HCT116 (cell line): Measurements from ENCODE around the gene CRIP3. TPM values are rescaled to one million over a fixed set of nuclear protein-coding genes. Genes with fewer than 3 reads are reported as not detected.

Experiments used
- ATAC-seq: fragments of 200-7000 bp; cut with Tn5 transposase; 2 replicates; pipeline ENCODE4 v1.9.1; 2020; ENCODE audit warnings: mild to moderate bottlenecking, moderate library complexity
- BruUV-seq: library from RNA; stranded (reverse); fragments of 400-500 nt; replicated peaks from 2 replicates; lab custom pipeline; 2021; lab: Mats Ljungman, UMichigan
- CTCF ChIA-PET: fragments of 300-600 bp; sonication (Branson Sonifier 250); formaldehyde crosslinking; loops from one replicate; lab custom pipeline; 2021; ENCODE audit warnings: antibody characterized with exemption; lab: Charles Lee
- POLR2A ChIA-PET: fragments of 300-600, 350-600 bp; sonication (Branson Sonifier 250); formaldehyde crosslinking; loops from one replicate; lab custom pipeline; 2021; ENCODE audit warnings: antibody characterized with exemption; lab: Charles Lee
- RAD21 ChIA-PET, 2 experiments: fragments of 300-600 bp; sonication (Branson Sonifier 250); formaldehyde crosslinking; loops; one replicate each; lab custom pipeline; 2023; ENCODE audit warnings: low total read pairs in 2 of 2; ENCODE audit not compliant: uncharacterized antibody in 2 of 2, unreplicated experiment in 2 of 2, low non-redundant PET in 1 of 2; lab: Charles Lee
- DNase-seq: peaks from one replicate; pipeline ENCODE4 v3.0.0-alpha.2; 2010; ENCODE audit warnings: low read depth, low spot score
- H2AFZ ChIP-seq: fragments of 200-600 bp; shearing (Covaris generic), sonication (generic); 2 replicates; pipeline ENCODE4 v1.6.1; 2017; ENCODE audit warnings: low read depth, mixed run types, mixed read lengths, antibody characterized with exemption, low read length; ENCODE audit not compliant: poor library complexity, severe bottlenecking
- H3K27ac ChIP-seq: 2 replicates; pipeline ENCODE4 v1.5.1; 2012; ENCODE audit warnings: low read depth, low read length
- H3K27me3 ChIP-seq: fragments of 200-600 bp; sonication (generic); 2 replicates; pipeline ENCODE4 v1.6.1; 2016; ENCODE audit warnings: mixed run types, low read length, mixed read lengths; ENCODE audit not compliant: insufficient read depth
- H3K36me3 ChIP-seq, 2 experiments: fragments of 200-500 bp in 1 of 2; fragments of 200-600 bp in 1 of 2; sonication (Bioruptor generic) in 1 of 2; sonication (generic) in 1 of 2; 2 replicates each; pipeline versions ENCODE4 v1.5.1 to v1.6.1; 2014 to 2016; ENCODE audit warnings: low read length in 2 of 2, inconsistent platforms in 1 of 2, mixed read lengths in 1 of 2, mixed run types in 1 of 2; ENCODE audit not compliant: insufficient read depth in 2 of 2, control insufficient read depth in 1 of 2
- H3K4me1 ChIP-seq, 2 experiments: fragments of 200-600 bp in 1 of 2; sonication (generic) in 1 of 2; 2 replicates each; pipeline versions ENCODE4 v1.5.1 to v1.6.1; 2012 to 2017; ENCODE audit warnings: low read length in 2 of 2, inconsistent platforms in 1 of 2, mild to moderate bottlenecking in 1 of 2, mixed read lengths in 1 of 2, mixed run types in 1 of 2, moderate library complexity in 1 of 2; ENCODE audit not compliant: insufficient read depth in 2 of 2, control insufficient read depth in 1 of 2
- H3K4me2 ChIP-seq: fragments of 200-600 bp; sonication (generic); 2 replicates; pipeline ENCODE4 v1.6.1; 2017; ENCODE audit warnings: mixed run types, low read length, mixed read lengths
- H3K4me3 ChIP-seq, 2 experiments: fragments of 200-600 bp in 1 of 2; sonication (generic) in 1 of 2; replicated peaks in 1 of 2; 2 replicates each; pipeline ENCODE4 v1.5.1; 2011 to 2016; ENCODE audit warnings: low read length in 2 of 2, control low read depth in 1 of 2, low read depth in 1 of 2, mild to moderate bottlenecking in 1 of 2, mixed read lengths in 1 of 2, mixed run types in 1 of 2
- H3K79me2 ChIP-seq: fragments of 200-600 bp; sonication (generic); 2 replicates; pipeline ENCODE4 v1.6.1; 2017; ENCODE audit warnings: mild to moderate bottlenecking, mixed run types, low read length, moderate library complexity, mixed read lengths; ENCODE audit not compliant: insufficient read depth
- H3K9ac ChIP-seq: fragments of 200-600 bp; sonication (generic); 2 replicates; pipeline ENCODE4 v1.6.1; 2016; ENCODE audit warnings: low read length, mixed read lengths
- H3K9me2 ChIP-seq: fragments of 200-600 bp; sonication (generic), shearing (Covaris generic); 2 replicates; pipeline ENCODE4 v1.6.1; 2017; ENCODE audit warnings: mixed run types, mild to moderate bottlenecking, moderate library complexity; ENCODE audit not compliant: insufficient read depth
- H3K9me3 ChIP-seq, 2 experiments: fragments of 200-500 bp in 1 of 2; fragments of 200-600 bp in 1 of 2; sonication (Bioruptor generic) in 1 of 2; sonication (generic) in 1 of 2; 2 replicates each; pipeline ENCODE4 v1.6.1; 2014 to 2017; ENCODE audit warnings: low read length in 2 of 2, mixed read lengths in 2 of 2, inconsistent platforms in 1 of 2, low read depth in 1 of 2, mild to moderate bottlenecking in 1 of 2, mixed run types in 1 of 2, moderate library complexity in 1 of 2; ENCODE audit not compliant: control insufficient read depth in 1 of 2, insufficient read depth in 1 of 2
- H4K20me1 ChIP-seq: fragments of 200-600 bp; sonication (generic), shearing (Covaris generic); 2 replicates; pipeline ENCODE4 v1.6.1; 2017; ENCODE audit warnings: mixed run types, mild to moderate bottlenecking, moderate library complexity; ENCODE audit not compliant: insufficient read depth
- CBX3 ChIP-seq: IDR thresholded peaks from 2 replicates; pipeline ENCODE4 v1.6.1; 2012; ENCODE audit warnings: low read depth
- CEBPB ChIP-seq: IDR thresholded peaks from 2 replicates; pipeline ENCODE4 v1.6.1; 2012; ENCODE audit warnings: low read depth
- ELF1 ChIP-seq: IDR thresholded peaks from 2 replicates; pipeline ENCODE4 v1.6.1; 2012; ENCODE audit warnings: low read depth, borderline replicate concordance
- POLR2A ChIP-seq: IDR thresholded peaks from 2 replicates; pipeline ENCODE4 v1.7.0; 2011; ENCODE audit warnings: borderline replicate concordance; ENCODE audit not compliant: insufficient read depth, insufficient read length; ENCODE audit errors: extremely low read depth
- POLR2AphosphoS5 ChIP-seq: IDR thresholded peaks from 2 replicates; pipeline ENCODE4 v1.6.1; 2011; ENCODE audit warnings: mild to moderate bottlenecking, low read depth, low read length, moderate library complexity
- RAD21 ChIP-seq: IDR thresholded peaks from 2 replicates; pipeline ENCODE4 v1.6.1; 2012; ENCODE audit warnings: low read depth, mild to moderate bottlenecking
- SIN3A ChIP-seq: IDR thresholded peaks from 2 replicates; pipeline ENCODE4 v1.6.1; 2012; ENCODE audit warnings: low read depth
- SP1 ChIP-seq: IDR thresholded peaks from 2 replicates; pipeline ENCODE4 v1.6.1; 2012; ENCODE audit warnings: low read depth
- SRF ChIP-seq: IDR thresholded peaks from 2 replicates; pipeline ENCODE4 v1.6.1; 2012; ENCODE audit warnings: low read depth
- TCF7L2 ChIP-seq: IDR thresholded peaks from 2 replicates; pipeline ENCODE4 v1.7.0; 2011; ENCODE audit warnings: borderline replicate concordance, inconsistent platforms; ENCODE audit not compliant: insufficient read depth, insufficient read length; ENCODE audit errors: extremely low read depth
- YY1 ChIP-seq: IDR thresholded peaks from 2 replicates; pipeline ENCODE4 v1.6.1; 2011; ENCODE audit warnings: low read length, low read depth, moderate library complexity, mild to moderate bottlenecking; ENCODE audit not compliant: insufficient replicate concordance; ENCODE audit errors: extremely low read depth
- ZFX ChIP-seq: fragments of 450-650 bp; IDR thresholded peaks from 2 replicates; pipeline ENCODE4 v1.6.1; 2017
- intact Hi-C: fragments of 100-400 bp; cut with micrococcal nuclease; formaldehyde crosslinking; loops from 2 replicates; pipeline ENCODE4 v1.10.0; 2022
- total RNA-seq: library from RNA; stranded (reverse); gene quantifications from one replicate; pipeline ENCODE4 v1.2.1, GENCODE V29; 2021; ENCODE audit not compliant: unreplicated experiment
- TF ChIP-seq, protein P1 (sequence below), 3 experiments: fragments of 200-600 bp in 1 of 3; sonication (generic) in 1 of 3; IDR thresholded peaks in 2 of 3; conservative IDR thresholded peaks in 1 of 3; 2 replicates each; pipeline ENCODE4 v1.5.1; 2012 to 2017; ENCODE audit warnings: low read depth in 2 of 3, low read length in 2 of 3, antibody characterized with exemption in 1 of 3, borderline replicate concordance in 1 of 3, control low read depth in 1 of 3, mild to moderate bottlenecking in 1 of 3, mixed read lengths in 1 of 3, mixed run types in 1 of 3, moderate library complexity in 1 of 3; ENCODE audit not compliant: insufficient read depth in 1 of 3
- TF ChIP-seq, protein P2 (sequence below): IDR thresholded peaks from 2 replicates; pipeline ENCODE4 v1.6.1; 2012

The CRIP3 gene
- total RNA-seq, 1 experiment from 2014 or later, result not detected

DNA sequence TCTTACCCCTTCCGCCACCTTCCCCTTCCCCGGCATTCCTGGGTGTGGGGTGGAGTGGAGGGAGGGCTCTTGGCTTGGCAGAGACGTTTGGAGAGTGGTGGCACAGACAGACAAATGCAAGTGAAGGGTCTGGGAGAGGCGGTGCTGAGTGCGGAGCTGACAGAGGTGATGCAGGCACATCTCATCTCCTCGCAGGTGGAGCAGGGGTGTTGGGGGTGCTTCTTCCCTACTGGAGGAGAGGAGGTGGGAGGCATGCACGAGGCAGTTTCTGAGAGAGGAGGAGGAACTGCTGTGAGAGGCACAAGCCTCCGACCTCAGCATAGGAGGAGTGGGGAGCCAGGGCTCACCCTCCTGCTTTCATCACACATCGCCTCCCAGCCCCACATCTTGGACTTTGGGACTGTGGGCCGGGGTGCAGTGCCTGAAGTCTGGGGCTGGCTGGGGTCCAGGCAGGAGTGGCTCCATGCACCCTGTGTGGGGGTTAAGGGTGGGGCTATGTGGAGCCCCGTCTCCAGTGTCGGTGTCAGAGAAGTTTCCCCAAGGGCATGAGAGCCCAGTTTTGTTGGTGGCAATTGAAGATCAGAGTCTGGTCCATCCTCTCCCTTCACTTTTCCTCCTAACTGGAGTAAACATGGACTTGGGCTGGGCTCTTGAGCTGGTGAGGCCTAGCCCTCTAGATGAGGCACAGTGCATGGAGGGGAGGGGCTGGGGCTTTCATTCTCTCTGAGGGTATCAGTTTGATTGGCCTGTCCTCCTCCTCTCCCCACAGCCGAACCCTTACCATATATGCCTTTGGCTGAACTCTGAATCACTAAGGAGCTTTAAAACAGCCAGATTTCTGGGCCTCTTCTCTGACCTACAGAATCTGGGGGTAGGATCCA lies 30.7 kb downstream of the CRIP3 start:
- BruUV-seq, result no TSS peak
- H3K79me2 ChIP-seq, result no peaks in the 10 kb centered on the region
- H3K4me2 ChIP-seq, result peak overlapping the region; percentile 15; the same call in 1 of the 2 replicates
- peak; percentile 35; the same call in 1 of the 2 replicates for ATAC-seq
- no peaks in the 10 kb centered on the region for H3K36me3 ChIP-seq
- H2AFZ ChIP-seq, result no peak overlapping the region
- no peaks in the 10 kb centered on the region for H4K20me1 ChIP-seq
- no peak overlapping the region for H3K9ac ChIP-seq
- POLR2A ChIA-PET, result no interaction called here
- H3K4me3 ChIP-seq, result no peak overlapping the region
- peaks cover 0 to 12% of the 10 kb centered on the region in 2 experiments; a peak in 2 of 4 replicates for H3K4me1 ChIP-seq
- DNase-seq, result no peak
- intact Hi-C loops, result no loop called here
- CTCF ChIA-PET, result interaction anchor here (0.5 to 1.4 kb wide), 2 partner anchors 9 to 219 kb away, joined by 3 read pairs; no protein-coding TSS in a partner anchor
- no peak overlapping the region for H3K27ac ChIP-seq
- H3K9me2 ChIP-seq, result no peaks in the 10 kb centered on the region
- TF ChIP-seq ZFX, result 0 out of 2 replicates have a peak, but pooled peaks have one; percentile 31
- TF ChIP-seq SP1, result no peak
- TF ChIP-seq, all 23 proteins: peak for 1
- RAD21 ChIA-PET, result no interaction called here
- no peaks in the 10 kb centered on the region for H3K9me3 ChIP-seq
- H3K27me3 ChIP-seq, result no peaks in the 10 kb centered on the region

DNA sequence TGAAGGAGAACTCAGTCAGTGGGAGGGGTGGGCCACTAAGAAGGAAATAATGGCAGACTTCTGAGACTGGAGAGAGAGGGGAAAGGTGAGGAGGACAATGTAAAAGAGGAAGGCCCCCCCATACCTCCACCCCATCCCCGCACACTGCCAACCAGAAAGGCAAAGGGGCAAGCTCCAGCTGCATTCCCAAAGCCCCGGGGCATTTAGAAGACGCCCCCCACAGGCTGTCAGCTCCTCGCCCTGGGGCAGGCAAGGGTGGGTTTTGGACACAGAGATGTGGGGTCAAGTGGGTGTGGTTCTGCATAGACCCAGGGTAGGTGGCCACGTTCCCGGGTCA lies 31.4 kb downstream of the CRIP3 start:
- TF ChIP-seq TCF7L2 (no peak), POLR2AphosphoS5 (no peak), SIN3A (no peak), CEBPB (no peak), SRF (no peak), CBX3 (no peak), SP1 (no peak), RAD21 (no peak), ELF1 (no peak), ZFX (no peak), YY1 (no peak), POLR2A (no peak)
- TF ChIP-seq, protein P1, sequence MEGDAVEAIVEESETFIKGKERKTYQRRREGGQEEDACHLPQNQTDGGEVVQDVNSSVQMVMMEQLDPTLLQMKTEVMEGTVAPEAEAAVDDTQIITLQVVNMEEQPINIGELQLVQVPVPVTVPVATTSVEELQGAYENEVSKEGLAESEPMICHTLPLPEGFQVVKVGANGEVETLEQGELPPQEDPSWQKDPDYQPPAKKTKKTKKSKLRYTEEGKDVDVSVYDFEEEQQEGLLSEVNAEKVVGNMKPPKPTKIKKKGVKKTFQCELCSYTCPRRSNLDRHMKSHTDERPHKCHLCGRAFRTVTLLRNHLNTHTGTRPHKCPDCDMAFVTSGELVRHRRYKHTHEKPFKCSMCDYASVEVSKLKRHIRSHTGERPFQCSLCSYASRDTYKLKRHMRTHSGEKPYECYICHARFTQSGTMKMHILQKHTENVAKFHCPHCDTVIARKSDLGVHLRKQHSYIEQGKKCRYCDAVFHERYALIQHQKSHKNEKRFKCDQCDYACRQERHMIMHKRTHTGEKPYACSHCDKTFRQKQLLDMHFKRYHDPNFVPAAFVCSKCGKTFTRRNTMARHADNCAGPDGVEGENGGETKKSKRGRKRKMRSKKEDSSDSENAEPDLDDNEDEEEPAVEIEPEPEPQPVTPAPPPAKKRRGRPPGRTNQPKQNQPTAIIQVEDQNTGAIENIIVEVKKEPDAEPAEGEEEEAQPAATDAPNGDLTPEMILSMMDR (IDR thresholded peaks at IDR 0.05 in 2 of 3, conservative IDR thresholded peaks at IDR 0.05 in 1 of 3; ENCODE audit: borderline replicate concordance in 1 of 3, insufficient read depth in 1 of 3, low read depth in 2 of 3, low read length in 2 of 3), result no peak
- TF ChIP-seq, protein P2, sequence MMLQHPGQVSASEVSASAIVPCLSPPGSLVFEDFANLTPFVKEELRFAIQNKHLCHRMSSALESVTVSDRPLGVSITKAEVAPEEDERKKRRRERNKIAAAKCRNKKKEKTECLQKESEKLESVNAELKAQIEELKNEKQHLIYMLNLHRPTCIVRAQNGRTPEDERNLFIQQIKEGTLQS, result no peak
- intact Hi-C loops, result no loop called here
- ATAC-seq (no peak), DNase-seq (no peak)
- Histone ChIP-seq H3K79me2 (no peaks in the 10 kb centered on the region), H3K9ac (no peak overlapping the region), H2AFZ (no peak overlapping the region), H3K4me1 (peaks cover 0 to 12% of the 10 kb centered on the region in 2 experiments; a peak in 2 of 4 replicates), H3K27me3 (no peaks in the 10 kb centered on the region), H3K36me3 (no peaks in the 10 kb centered on the region), H3K4me3 (no peak overlapping the region), H3K4me2 (no peak overlapping the region), H3K9me2 (no peaks in the 10 kb centered on the region), H4K20me1 (no peaks in the 10 kb centered on the region), H3K27ac (no peak overlapping the region), H3K9me3 (no peaks in the 10 kb centered on the region)
- ChIA-PET CTCF (no interaction called here), POLR2A (no interaction called here), RAD21 (no interaction called here)
- BruUV-seq, result no TSS peak
